Measurements from ENCODE around the gene HSPA1B.

The HSPA1B gene

DNA sequence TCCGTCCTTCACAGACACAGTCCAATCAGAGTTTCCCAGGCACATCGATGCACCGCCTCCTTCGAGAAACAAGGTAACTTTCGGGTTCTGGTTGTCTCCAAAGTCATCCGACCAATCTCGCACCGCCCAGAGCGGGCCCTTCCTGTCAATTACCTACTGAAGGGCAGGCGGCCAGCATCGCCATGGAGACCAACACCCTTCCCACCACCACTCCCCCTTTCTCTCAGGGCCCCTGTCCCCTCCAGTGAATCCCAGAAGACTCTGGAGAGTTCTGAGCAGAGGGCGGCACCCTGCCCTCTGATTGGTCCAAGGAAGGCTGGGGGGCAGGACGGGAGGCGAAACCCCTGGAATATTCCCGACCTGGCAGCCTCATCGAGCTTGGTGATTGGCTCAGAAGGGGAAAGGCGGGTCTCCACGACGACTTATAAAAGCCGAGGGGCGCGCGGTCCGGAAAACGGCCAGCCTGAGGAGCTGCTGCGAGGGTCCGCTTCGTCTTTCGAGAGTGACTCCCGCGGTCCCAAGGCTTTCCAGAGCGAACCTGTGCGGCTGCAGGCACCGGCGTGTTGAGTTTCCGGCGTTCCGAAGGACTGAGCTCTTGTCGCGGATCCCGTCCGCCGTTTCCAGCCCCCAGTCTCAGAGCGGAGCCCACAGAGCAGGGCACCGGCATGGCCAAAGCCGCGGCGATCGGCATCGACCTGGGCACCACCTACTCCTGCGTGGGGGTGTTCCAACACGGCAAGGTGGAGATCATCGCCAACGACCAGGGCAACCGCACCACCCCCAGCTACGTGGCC is at the start of gene HSPA1B:
Gene HSPA1B, plus strand, starts transcription at position 453 of the 794 bp plus-strand sequence. Its CDS starts 213 bp downstream, at position 666.
- Mint-ChIP-seq H3K4me1 (peaks cover 16% of the 10 kb centered on the region), H3K27me3 (no peaks in the 10 kb centered on the region), H3K9me3 (no peaks in the 10 kb centered on the region), H3K36me3 (no peaks in the 10 kb centered on the region), H3K4me3 (peak within 1 kb of the TSS; percentile 92), H3K27ac (peak within 1 kb of the TSS; percentile 97)
- DNase-seq (ENCODE audit: low spot score in 2 of 2) = peak; percentile 73 to 77
- ATAC-seq (ENCODE audit: low read depth) = peak; percentile 74

DNA sequence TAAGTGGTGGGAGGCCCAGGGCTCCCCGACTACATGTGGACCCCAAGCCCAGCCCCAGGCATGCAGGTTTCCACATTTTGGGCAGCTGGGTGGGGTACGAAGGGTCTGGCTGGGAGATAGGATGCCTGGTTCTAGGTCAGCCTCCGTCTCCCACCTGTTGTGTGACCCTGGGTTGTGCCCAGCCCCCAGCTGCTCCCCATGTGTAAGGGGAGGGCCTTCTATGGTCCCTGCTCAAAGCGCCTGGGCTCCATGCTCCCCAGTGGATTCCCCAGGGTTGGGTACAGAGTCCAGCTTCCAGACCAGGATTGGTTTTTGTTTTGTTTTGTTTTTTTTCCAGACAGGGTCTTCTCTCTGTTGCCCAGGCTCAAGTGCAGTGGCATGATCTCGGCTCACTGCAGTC is 49.3 kb upstream of the HSPA1B start:
- no peak for ATAC-seq (ENCODE audit: low read depth)
- no peak overlapping the region for H3K27ac Mint-ChIP-seq

GRCh38 chr6:31778999-31779885 is 48.3 kb upstream of the HSPA1B start:
- H3K27ac Mint-ChIP-seq = no peak overlapping the region
- H3K9me3 Mint-ChIP-seq = no peaks in the 10 kb centered on the region
- no peak for DNase-seq (ENCODE audit: low spot score in 2 of 2)
- no peak overlapping the region for H3K4me3 Mint-ChIP-seq
- no peaks in the 10 kb centered on the region for H3K27me3 Mint-ChIP-seq
- peaks cover 21% of the 10 kb centered on the region for H3K36me3 Mint-ChIP-seq
- H3K4me1 Mint-ChIP-seq = peaks cover 17% of the 10 kb centered on the region
- no peak for ATAC-seq (ENCODE audit: low read depth)

More for the DNA sequence above, 49.3 kb upstream of the HSPA1B start:
- no peaks in the 10 kb centered on the region for H3K27me3 Mint-ChIP-seq
- H3K4me3 Mint-ChIP-seq = no peak overlapping the region
- H3K9me3 Mint-ChIP-seq = no peaks in the 10 kb centered on the region
- peaks cover 18% of the 10 kb centered on the region for H3K36me3 Mint-ChIP-seq
- no peak for DNase-seq (ENCODE audit: low spot score in 2 of 2)
- H3K4me1 Mint-ChIP-seq = peaks cover 17% of the 10 kb centered on the region

- no peak for DNase-seq (ENCODE audit: low spot score in 2 of 2)
- Mint-ChIP-seq H3K4me3 (no peak overlapping the region), H3K4me1 (peaks cover 20% of the 10 kb centered on the region), H3K27me3 (no peaks in the 10 kb centered on the region), H3K9me3 (no peaks in the 10 kb centered on the region), H3K36me3 (peaks cover 27% of the 10 kb centered on the region), H3K27ac (no peak overlapping the region)
- ATAC-seq (ENCODE audit: low read depth) = no peak
Measured at GRCh38 chr6:31779908-31780307, 47.6 kb upstream of the HSPA1B start.

- DNase-seq (ENCODE audit: low spot score in 2 of 2) (no peak), ATAC-seq (ENCODE audit: low read depth) (no peak)
- Mint-ChIP-seq H3K9me3 (no peaks in the 10 kb centered on the region), H3K27ac (no peak overlapping the region), H3K4me1 (peaks cover 15% of the 10 kb centered on the region), H3K27me3 (no peaks in the 10 kb centered on the region), H3K4me3 (no peak overlapping the region), H3K36me3 (peaks cover 27% of the 10 kb centered on the region)
Measured at GRCh38 chr6:31780507-31781243, 46.9 kb upstream of the HSPA1B start.

DNA sequence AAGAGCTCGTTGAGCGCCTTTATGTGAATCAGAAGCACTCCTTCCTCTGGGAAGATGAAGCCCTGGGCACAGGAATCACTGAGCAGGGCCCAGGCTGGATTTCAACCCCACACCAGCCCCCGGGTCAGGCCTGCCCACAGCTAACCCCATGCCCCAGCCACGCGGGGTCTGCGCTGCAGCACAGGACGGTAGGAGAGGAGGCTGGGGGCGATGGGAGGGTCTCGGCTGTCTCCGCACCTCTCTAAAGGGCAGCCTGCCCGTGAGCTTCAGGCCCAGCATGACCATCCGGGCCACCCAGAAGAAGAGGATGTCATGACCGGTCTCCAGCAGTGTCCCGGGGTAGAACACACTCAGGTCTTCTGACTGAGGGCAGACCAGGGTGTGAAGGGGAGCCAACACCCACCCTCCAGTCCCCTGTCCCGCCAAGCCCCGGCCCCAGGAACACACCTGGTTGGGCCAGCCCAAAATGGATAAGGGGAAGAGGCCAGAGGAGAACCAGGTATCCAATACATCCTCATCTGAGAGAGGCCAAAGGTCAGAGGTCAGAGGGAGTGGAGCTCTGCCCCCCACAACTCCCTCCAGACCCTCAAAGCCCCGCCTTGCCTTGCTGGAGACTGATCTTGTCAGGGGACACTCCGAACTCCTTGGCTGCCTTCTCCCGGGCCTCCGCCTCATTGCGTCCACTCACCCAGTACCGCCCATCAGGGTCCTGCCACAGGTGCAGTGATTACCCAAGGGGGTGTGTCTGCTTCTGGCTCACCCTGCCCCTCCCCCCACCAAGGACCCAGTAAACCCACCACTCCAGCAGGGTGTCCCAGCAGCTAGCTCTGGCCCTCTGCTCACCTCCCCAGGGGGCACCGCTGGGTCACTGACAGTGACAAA is 46.1 kb upstream of the HSPA1B start:
- H3K27me3 Mint-ChIP-seq = no peaks in the 10 kb centered on the region
- no peak overlapping the region for H3K27ac Mint-ChIP-seq
- peaks cover 27% of the 10 kb centered on the region for H3K36me3 Mint-ChIP-seq
- ATAC-seq (ENCODE audit: low read depth) (no peak), DNase-seq (ENCODE audit: low spot score in 2 of 2) (no peak)
- H3K4me1 Mint-ChIP-seq = peaks cover 12% of the 10 kb centered on the region
- no peak overlapping the region for H3K4me3 Mint-ChIP-seq
- H3K9me3 Mint-ChIP-seq = no peaks in the 10 kb centered on the region

DNA sequence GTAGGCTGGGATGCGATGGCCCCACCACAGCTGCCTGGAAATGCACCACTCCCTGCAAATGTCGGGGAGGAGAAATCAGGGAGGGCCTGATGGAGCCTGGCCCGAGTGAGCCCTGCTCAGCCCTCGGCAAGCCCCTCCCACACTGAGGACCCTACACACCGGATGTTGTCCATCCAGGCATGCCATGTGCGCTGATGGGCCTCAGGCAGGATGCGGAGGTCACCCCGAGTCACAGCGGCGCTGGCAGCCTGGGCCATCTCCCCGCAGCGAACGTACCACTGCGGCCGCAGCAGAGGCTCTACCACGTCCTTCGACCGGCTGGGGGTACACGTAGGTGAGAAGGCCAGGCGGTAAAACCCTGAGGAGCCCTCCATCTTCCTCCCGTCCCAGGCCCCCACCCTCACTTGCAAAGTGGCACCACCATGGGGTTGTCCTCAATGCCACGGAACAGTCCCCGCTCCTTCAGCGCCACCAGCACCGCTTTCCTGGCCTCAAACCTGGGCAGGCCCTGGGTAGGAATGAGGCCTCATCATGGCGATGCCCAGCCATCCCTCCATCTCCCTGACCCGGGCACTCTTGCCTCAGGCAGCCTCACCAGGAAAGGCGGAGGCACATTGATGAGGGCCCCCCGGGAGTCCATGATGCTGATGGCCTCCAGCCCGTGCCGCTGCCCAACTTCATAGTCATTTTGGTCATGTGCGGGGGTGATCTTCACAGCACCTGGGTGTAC is 45.2 kb upstream of the HSPA1B start:
- peaks cover 27% of the 10 kb centered on the region for H3K36me3 Mint-ChIP-seq
- H3K9me3 Mint-ChIP-seq = no peaks in the 10 kb centered on the region
- ATAC-seq (ENCODE audit: low read depth) (no peak), DNase-seq (ENCODE audit: low spot score in 2 of 2) (no peak)
- H3K4me1 Mint-ChIP-seq = peaks cover 6% of the 10 kb centered on the region
- no peaks in the 10 kb centered on the region for H3K27me3 Mint-ChIP-seq
- no peak overlapping the region for H3K4me3 Mint-ChIP-seq
- H3K27ac Mint-ChIP-seq = no peak overlapping the region

DNA sequence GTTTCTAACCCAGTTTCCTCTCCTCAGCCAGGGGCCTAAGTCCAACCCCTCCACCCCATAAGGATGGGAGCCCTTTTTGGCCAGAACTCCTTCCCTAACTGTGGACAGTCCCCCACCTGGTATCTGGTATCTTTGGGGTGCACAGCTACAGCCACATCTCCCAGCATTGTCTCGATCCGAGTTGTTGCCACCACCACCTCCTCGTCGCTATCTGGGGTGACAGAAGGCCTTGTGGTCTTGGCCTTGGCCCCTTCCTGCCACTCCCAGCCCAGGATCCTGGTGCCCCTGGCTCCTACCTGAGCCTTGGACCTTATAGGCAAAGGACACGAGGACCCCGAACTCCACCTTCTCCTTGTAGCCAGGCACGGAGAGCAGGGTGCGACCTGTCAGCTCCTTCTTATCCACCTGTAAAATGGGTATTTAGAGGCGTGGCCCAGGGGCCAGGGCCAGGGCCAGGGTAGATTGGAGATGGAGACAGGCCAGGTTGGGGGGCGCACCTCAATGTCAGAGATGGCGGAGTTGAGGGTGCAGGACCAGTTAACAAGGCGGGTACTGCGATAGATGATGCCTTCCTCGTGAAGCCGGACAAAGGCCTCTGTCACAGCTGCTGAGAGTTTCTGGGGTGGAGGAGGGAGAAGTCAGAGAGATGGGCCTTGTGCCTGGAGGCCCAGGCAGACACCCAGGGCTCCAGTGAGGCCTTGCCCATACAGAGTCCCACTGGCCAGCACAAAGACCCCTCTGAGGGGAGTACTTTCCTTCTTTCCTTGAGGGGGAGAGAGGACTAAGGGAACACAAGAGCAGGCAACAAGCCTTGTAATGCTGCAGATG is 43.2 kb upstream of the HSPA1B start:
- H3K9me3 Mint-ChIP-seq = no peaks in the 10 kb centered on the region
- DNase-seq (ENCODE audit: low spot score in 2 of 2) (no peak), ATAC-seq (ENCODE audit: low read depth) (no peak)
- H3K4me1 Mint-ChIP-seq = peaks cover 6% of the 10 kb centered on the region
- no peaks in the 10 kb centered on the region for H3K27me3 Mint-ChIP-seq
- no peak overlapping the region for H3K4me3 Mint-ChIP-seq
- H3K27ac Mint-ChIP-seq = peak overlapping the region; percentile 67
- H3K36me3 Mint-ChIP-seq = peaks cover 27% of the 10 kb centered on the region

- no peak overlapping the region for H3K4me3 Mint-ChIP-seq
- ATAC-seq (ENCODE audit: low read depth) (no peak), DNase-seq (ENCODE audit: low spot score in 2 of 2) (no peak)
- H3K4me1 Mint-ChIP-seq = peaks cover 10% of the 10 kb centered on the region
- peak overlapping the region; percentile 28 for H3K27ac Mint-ChIP-seq
- H3K36me3 Mint-ChIP-seq = peaks cover 25% of the 10 kb centered on the region
- no peaks in the 10 kb centered on the region for H3K27me3 Mint-ChIP-seq
- no peaks in the 10 kb centered on the region for H3K9me3 Mint-ChIP-seq
Measured at GRCh38 chr6:31785475-31785874, 42.1 kb upstream of the HSPA1B start.

GRCh38 chr6:31791324-31792089 is 36.0 kb upstream of the HSPA1B start:
- Mint-ChIP-seq H3K9me3 (no peaks in the 10 kb centered on the region), H3K36me3 (peaks cover 12% of the 10 kb centered on the region), H3K4me1 (peaks cover 24% of the 10 kb centered on the region), H3K4me3 (no peak overlapping the region), H3K27me3 (no peaks in the 10 kb centered on the region), H3K27ac (no peak overlapping the region)
- ATAC-seq (ENCODE audit: low read depth) (no peak), DNase-seq (ENCODE audit: low spot score in 2 of 2) (peak in 1 of 2 donors; percentile 12)

- Mint-ChIP-seq H3K4me1 (peaks cover 26% of the 10 kb centered on the region), H3K27ac (peak overlapping the region; percentile 22), H3K36me3 (peaks cover 12% of the 10 kb centered on the region), H3K4me3 (no peak overlapping the region), H3K9me3 (no peaks in the 10 kb centered on the region), H3K27me3 (no peaks in the 10 kb centered on the region)
- ATAC-seq (ENCODE audit: low read depth) (no peak), DNase-seq (ENCODE audit: low spot score in 2 of 2) (no peak)
Measured at GRCh38 chr6:31792090-31792374, 35.5 kb upstream of the HSPA1B start.

GRCh38 chr6:31792761-31793171 is 34.8 kb upstream of the HSPA1B start:
- Mint-ChIP-seq H3K4me3 (no peak overlapping the region), H3K4me1 (peaks cover 31% of the 10 kb centered on the region), H3K9me3 (no peaks in the 10 kb centered on the region), H3K27ac (peak overlapping the region; percentile 22), H3K36me3 (peaks cover 12% of the 10 kb centered on the region), H3K27me3 (no peaks in the 10 kb centered on the region)
- ATAC-seq (ENCODE audit: low read depth) = no peak
- no peak for DNase-seq (ENCODE audit: low spot score in 2 of 2)
